K562 (cell line): Measurements from ENCODE around the gene CAMKV. TPM values are rescaled to one million over a fixed set of nuclear protein-coding genes. Genes with fewer than 3 reads are reported as not detected.
A peak's percentile ranks its signal among the peaks of the same experiment; 100 is the strongest.

Source experiments
- AFF1 ChIP-seq, 2 experiments: fragments of 450-650 bp; IDR thresholded peaks; 2 replicates each; pipeline ENCODE4 v1.6.1; 2018; ENCODE audit warnings: mild to moderate bottlenecking in 2 of 2, low read depth in 1 of 2; ENCODE audit not compliant: partially characterized antibody in 2 of 2
- ATF7 ChIP-seq: fragments of 450-650 bp; IDR thresholded peaks from 2 replicates; pipeline ENCODE4 v1.7.1; 2014; ENCODE audit warnings: mild to moderate bottlenecking, moderate library complexity
- BMI1 ChIP-seq: fragments of 150-350 bp; IDR thresholded peaks from 2 replicates; pipeline ENCODE4 v1.6.1; 2014; ENCODE audit warnings: low read length
- CBFA2T2 ChIP-seq: fragments of 450-650 bp; conservative IDR thresholded peaks from 2 replicates; pipeline ENCODE4 v1.6.1; 2017; ENCODE audit warnings: mild to moderate bottlenecking
- EHMT2 ChIP-seq: fragments of 450-650 bp; IDR thresholded peaks from 2 replicates; pipeline ENCODE4 v1.6.1; 2018; ENCODE audit warnings: antibody characterized with exemption
- ELF1 ChIP-seq: fragments of 200-800 bp; sonication (Bioruptor generic); IDR thresholded peaks from 2 replicates; pipeline ENCODE4 v1.6.1; 2016; ENCODE audit warnings: missing genetic modification characterization, missing compliant biosample characterization
- HCFC1 ChIP-seq: IDR thresholded peaks from 2 replicates; pipeline ENCODE4 v1.6.1; 2012; ENCODE audit warnings: low read depth, low read length, improper control_type of control experiment
- JUNB ChIP-seq: fragments of 450-650 bp; formaldehyde crosslinking; conservative IDR thresholded peaks from 2 replicates; pipeline ENCODE4 v1.4.0; 2020; ENCODE audit warnings: mild to moderate bottlenecking
- KDM4B ChIP-seq, 2 experiments: fragments of 450-650 bp in 1 of 2; sonication (generic) in 1 of 2; IDR thresholded peaks; 2 replicates each; pipeline ENCODE4 v1.6.1; 2016 to 2017; ENCODE audit warnings: borderline replicate concordance in 2 of 2, antibody characterized with exemption in 1 of 2, low read depth in 1 of 2, mild to moderate bottlenecking in 1 of 2
- MEIS2 ChIP-seq: fragments of 450-650 bp; IDR thresholded peaks from 2 replicates; pipeline ENCODE4 v1.6.1; 2014; ENCODE audit warnings: mild to moderate bottlenecking; ENCODE audit not compliant: partially characterized antibody
- NCOR1 ChIP-seq: fragments of 450-650 bp; IDR thresholded peaks from 2 replicates; pipeline ENCODE4 v1.6.1; 2016; ENCODE audit warnings: mild to moderate bottlenecking, moderate library complexity
- PRPF4 ChIP-seq: fragments of 200-400 bp; formaldehyde crosslinking; IDR thresholded peaks from one replicate; pipeline ENCODE4 v1.6.1; 2017; ENCODE audit warnings: low read length, low read depth, mild to moderate bottlenecking; ENCODE audit not compliant: insufficient read depth, poor library complexity, severe bottlenecking
- RB1 ChIP-seq: fragments of 450-650 bp; IDR thresholded peaks from 2 replicates; pipeline ENCODE4 v1.6.1; 2017; ENCODE audit warnings: low read depth, mild to moderate bottlenecking
- SREBF1 ChIP-seq: fragments of 150-350 bp; IDR thresholded peaks from 2 replicates; pipeline ENCODE4 v1.6.1; 2014; ENCODE audit warnings: antibody characterized with exemption, low read depth, low read length, borderline replicate concordance
- TCF7L2 ChIP-seq: fragments of 150-350 bp; IDR thresholded peaks from 2 replicates; pipeline ENCODE4 v1.6.1; 2016; ENCODE audit warnings: low read depth, mild to moderate bottlenecking, low read length, moderate library complexity
- TEAD2 ChIP-seq: fragments of 450-650 bp; IDR thresholded peaks from 2 replicates; pipeline ENCODE4 v1.6.1; 2016; ENCODE audit warnings: missing genetic modification characterization, control low read depth, missing compliant biosample characterization
- THRB ChIP-seq: fragments of 450-650 bp; formaldehyde crosslinking; conservative IDR thresholded peaks from 2 replicates; pipeline ENCODE4 v1.4.0; 2022; ENCODE audit warnings: mild to moderate bottlenecking, missing genetic modification characterization
- TSC22D4 ChIP-seq: fragments of 450-650 bp; IDR thresholded peaks from 2 replicates; pipeline ENCODE4 v1.6.1; 2016; ENCODE audit warnings: missing genetic modification characterization, missing biosample characterization, control low read depth
- XRCC5 ChIP-seq: fragments of 200-400 bp; formaldehyde crosslinking; IDR thresholded peaks from 2 replicates; pipeline ENCODE4 v1.6.1; 2017; ENCODE audit warnings: low read depth, mild to moderate bottlenecking, low read length
- ZNF311 ChIP-seq: fragments of 250-450 bp; sonication (Bioruptor Pico); IDR thresholded peaks from 2 replicates; pipeline ENCODE4 v1.4.0; 2020; ENCODE audit warnings: mild to moderate bottlenecking, moderate library complexity
- ZNF384 ChIP-seq: IDR thresholded peaks from 2 replicates; pipeline ENCODE4 v1.6.1; 2012; ENCODE audit warnings: low read depth, low read length, improper control_type of control experiment
- polyA plus RNA-seq, 8 experiments: library from polyadenylated mRNA; depleted of rRNA in 4 of 8; stranded (reverse) in 5 of 8; unstranded in 3 of 8; fragments of >200 nt; fragmentation: Nextera tagmentation in 2 of 8; fragmentation: Illumina TruSeq in 1 of 8; extraction: Ambion mirVana in 2 of 8; extraction: Trizol in 1 of 8; gene quantifications; 2 replicates each; pipeline versions ENCODE4 v1.2.1 to v1.2.3, GENCODE V29; 2011 to 2014; ENCODE audit warnings: inconsistent platforms in 1 of 8, missing spikeins in 1 of 8
- total RNA-seq, 7 experiments: library from RNA; depleted of rRNA in 6 of 7; stranded (reverse); fragments of >200 nt in 6 of 7; fragmentation: Illumina TruSeq in 2 of 7; extraction: Trizol in 2 of 7; gene quantifications; 2 replicates each; pipeline versions ENCODE4 v1.2.1 to v1.2.3, GENCODE V29; 2011 to 2021; ENCODE audit warnings: low replicate concordance in 1 of 7
- TF ChIP-seq, protein P1 (sequence below): fragments of 250-450 bp; sonication (Bioruptor Pico); IDR thresholded peaks from 2 replicates; pipeline ENCODE4 v1.8.0; 2022; ENCODE audit warnings: moderate library complexity, mild to moderate bottlenecking, inconsistent platforms

Gene CAMKV
- total and polyA plus RNA-seq, 9 of the 15 experiments (the other 6 are each of a cell fraction or from before 2014, with no cell fraction given), result 0.08 to 2.7 (median 0.79) TPM

DNA sequence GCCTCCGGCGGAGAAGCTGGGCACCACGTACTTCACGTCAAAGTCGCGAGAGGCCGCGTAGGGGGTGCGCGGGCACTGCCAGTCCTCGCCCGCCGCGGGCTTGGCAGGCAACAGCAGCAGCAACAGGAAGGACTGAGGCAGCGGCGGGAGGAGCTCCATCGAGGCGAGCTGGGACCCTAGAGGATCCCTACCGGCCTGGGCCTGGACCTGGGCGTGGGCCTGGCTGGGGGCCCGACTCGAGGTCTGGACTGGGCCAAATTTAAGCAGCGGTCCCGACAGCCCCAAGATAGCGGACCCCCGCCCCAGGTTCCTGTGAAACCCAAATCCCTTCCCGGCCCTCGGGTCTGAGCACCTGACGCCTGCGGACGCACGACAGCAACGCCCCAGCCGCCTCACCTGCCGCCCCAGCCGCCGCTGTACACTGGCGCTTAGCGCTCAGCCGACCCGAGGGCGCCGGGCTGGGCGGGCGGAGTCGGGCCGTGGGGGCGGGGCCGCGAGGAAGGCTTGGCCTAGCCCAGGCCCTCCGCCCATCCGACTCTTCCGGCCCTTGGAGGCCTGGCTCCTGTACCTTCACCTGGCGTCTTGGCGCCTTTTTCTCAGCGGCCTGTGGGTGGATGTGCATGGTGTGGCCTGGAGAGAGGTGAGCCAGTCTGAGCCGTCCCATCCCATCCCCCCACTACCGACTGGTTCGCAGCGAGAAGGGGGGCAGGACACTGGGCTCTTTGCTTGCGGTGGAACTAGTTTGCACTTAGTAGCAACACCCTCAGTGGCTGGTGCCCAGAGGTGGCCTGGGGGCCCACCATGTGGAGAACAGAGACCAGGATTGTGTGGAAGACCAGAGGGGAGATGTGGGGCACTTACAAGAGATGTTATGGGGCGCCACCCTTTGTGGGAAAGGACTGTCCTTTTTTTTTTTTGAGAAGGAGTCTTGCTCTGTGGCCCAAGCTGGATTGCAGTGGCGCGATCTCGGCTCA lies 34.0 kb upstream of the CAMKV start, which contains the start of gene MST1R (continued):
- no peak for TF ChIP-seq TEAD2 (tag)
- TF ChIP-seq SREBF1, result no peak
- no peak for TF ChIP-seq THRB (CRISPR knock-in tag)
- TF ChIP-seq TSC22D4 (tag), result no peak
- 0 out of 4 replicates have a peak, but pooled peaks of 1 of the 2 experiments have one; percentile 40 for TF ChIP-seq KDM4B (IDR thresholded peaks at IDR 0.05; ENCODE audit: borderline replicate concordance in 2 of 2, low read depth in 1 of 2)
- TF ChIP-seq HCFC1, result no peak
- TF ChIP-seq XRCC5, result no peak
- peak; percentile 76; the same call in 1 of the 2 replicates for TF ChIP-seq RB1
- no peak for TF ChIP-seq CBFA2T2
- TF ChIP-seq TCF7L2, result no peak
- TF ChIP-seq JUNB (CRISPR knock-in tag), result no peak
- no peak for TF ChIP-seq BMI1
- no peak for TF ChIP-seq ZNF311 (CRISPR knock-in tag)
- TF ChIP-seq PRPF4, result no peak
- TF ChIP-seq MEIS2, result no peak
- no peak for TF ChIP-seq ELF1 (tag)
- TF ChIP-seq, protein P1, sequence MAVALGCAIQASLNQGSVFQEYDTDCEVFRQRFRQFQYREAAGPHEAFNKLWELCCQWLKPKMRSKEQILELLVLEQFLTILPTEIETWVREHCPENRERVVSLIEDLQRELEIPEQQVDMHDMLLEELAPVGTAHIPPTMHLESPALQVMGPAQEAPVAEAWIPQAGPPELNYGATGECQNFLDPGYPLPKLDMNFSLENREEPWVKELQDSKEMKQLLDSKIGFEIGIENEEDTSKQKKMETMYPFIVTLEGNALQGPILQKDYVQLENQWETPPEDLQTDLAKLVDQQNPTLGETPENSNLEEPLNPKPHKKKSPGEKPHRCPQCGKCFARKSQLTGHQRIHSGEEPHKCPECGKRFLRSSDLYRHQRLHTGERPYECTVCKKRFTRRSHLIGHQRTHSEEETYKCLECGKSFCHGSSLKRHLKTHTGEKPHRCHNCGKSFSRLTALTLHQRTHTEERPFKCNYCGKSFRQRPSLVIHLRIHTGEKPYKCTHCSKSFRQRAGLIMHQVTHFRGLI (CRISPR knock-in tag), result no peak
- TF ChIP-seq ZNF384, result no peak
- TF ChIP-seq EHMT2, result no peak
- TF ChIP-seq AFF1 (IDR thresholded peaks at IDR 0.05; ENCODE audit: low read depth in 1 of 2, partially characterized antibody in 2 of 2), result no peak
- TF ChIP-seq NCOR1, result no peak
- peak; percentile 26; the same call in 1 of the 2 replicates for TF ChIP-seq ATF7
